Embryonic facial prominence (tissue), 1 donor: ENCODE results near the gene AGAP5.
"Not testable (repeated sequence)": the region's sequence is repeated elsewhere in the genome, so short reads cannot be mapped to it uniquely, and the experiment has no call there.

Experiments
- DNase-seq: peaks from one replicate; pipeline ENCODE4 v3.0.0-alpha.2; 2016; ENCODE audit errors: extremely low spot score

AGAP5 gene

GRCh38 chr10:73714483-73714882, 16.6 kb upstream of the AGAP5 start:
- DNase-seq = not testable (repeated sequence)

- DNase-seq = not testable (repeated sequence)
Measured at GRCh38 chr10:73713912-73714311, 16.0 kb upstream of the AGAP5 start.

- not testable (repeated sequence) for DNase-seq
Measured at GRCh38 chr10:73711683-73712082, 13.8 kb upstream of the AGAP5 start.

- DNase-seq = not testable (repeated sequence)
Measured at GRCh38 chr10:73708122-73708521, 10.2 kb upstream of the AGAP5 start.

GRCh38 chr10:73707628-73708027, 9.7 kb upstream of the AGAP5 start:
- DNase-seq = not testable (repeated sequence)

- not testable (repeated sequence) for DNase-seq
Measured at GRCh38 chr10:73706488-73706887, 8.6 kb upstream of the AGAP5 start.

GRCh38 chr10:73705506-73706072, 7.7 kb upstream of the AGAP5 start:
- DNase-seq = not testable (repeated sequence)

- not testable (repeated sequence) for DNase-seq
Measured at GRCh38 chr10:73703924-73704323, 6.0 kb upstream of the AGAP5 start.

- not testable (repeated sequence) for DNase-seq
Measured at GRCh38 chr10:73698819-73699218, 910 bp upstream of the AGAP5 start.

GRCh38 chr10:73695302-73695701, 2.6 kb downstream of the AGAP5 start:
- DNase-seq = not testable (repeated sequence)

GRCh38 chr10:73690755-73691154, 7.2 kb downstream of the AGAP5 start:
- not testable (repeated sequence) for DNase-seq

GRCh38 chr10:73689596-73689995, 8.3 kb downstream of the AGAP5 start:
- DNase-seq = not testable (repeated sequence)

GRCh38 chr10:73687641-73688040, 10.3 kb downstream of the AGAP5 start:
- DNase-seq = not testable (repeated sequence)

- not testable (repeated sequence) for DNase-seq
Measured at GRCh38 chr10:73674546-73674945, 23.4 kb downstream of the AGAP5 start.

- DNase-seq = not testable (repeated sequence)
Measured at GRCh38 chr10:73668378-73668777, 29.5 kb downstream of the AGAP5 start.

- DNase-seq = not testable (repeated sequence)
Measured at GRCh38 chr10:73666153-73666809, 31.6 kb downstream of the AGAP5 start.

GRCh38 chr10:73665581-73665980, 32.3 kb downstream of the AGAP5 start:
- not testable (repeated sequence) for DNase-seq

GRCh38 chr10:73664156-73665040, 33.5 kb downstream of the AGAP5 start:
- not testable (repeated sequence) for DNase-seq

- DNase-seq = not testable (repeated sequence)
Measured at GRCh38 chr10:73663621-73664020, 34.3 kb downstream of the AGAP5 start.

GRCh38 chr10:73662705-73663104, 35.2 kb downstream of the AGAP5 start:
- DNase-seq = not testable (repeated sequence)

- DNase-seq = no peak
Measured at GRCh38 chr10:73655990-73656298, 42.0 kb downstream of the AGAP5 start, which contains the start of gene SYNPO2L. Gene SYNPO2L (minus strand): TSS chr10:73656029. CDS start chr10:73655922, 107 bp downstream.

GRCh38 chr10:73655257-73655989, 42.5 kb downstream of the AGAP5 start:
- DNase-seq = no peak
